ENCODE results near the gene BLOC1S2.

GRCh38 chr10:100328198-100328597, 41.7 kb upstream of the BLOC1S2 start:
- TF ChIP-seq, protein P1, sequence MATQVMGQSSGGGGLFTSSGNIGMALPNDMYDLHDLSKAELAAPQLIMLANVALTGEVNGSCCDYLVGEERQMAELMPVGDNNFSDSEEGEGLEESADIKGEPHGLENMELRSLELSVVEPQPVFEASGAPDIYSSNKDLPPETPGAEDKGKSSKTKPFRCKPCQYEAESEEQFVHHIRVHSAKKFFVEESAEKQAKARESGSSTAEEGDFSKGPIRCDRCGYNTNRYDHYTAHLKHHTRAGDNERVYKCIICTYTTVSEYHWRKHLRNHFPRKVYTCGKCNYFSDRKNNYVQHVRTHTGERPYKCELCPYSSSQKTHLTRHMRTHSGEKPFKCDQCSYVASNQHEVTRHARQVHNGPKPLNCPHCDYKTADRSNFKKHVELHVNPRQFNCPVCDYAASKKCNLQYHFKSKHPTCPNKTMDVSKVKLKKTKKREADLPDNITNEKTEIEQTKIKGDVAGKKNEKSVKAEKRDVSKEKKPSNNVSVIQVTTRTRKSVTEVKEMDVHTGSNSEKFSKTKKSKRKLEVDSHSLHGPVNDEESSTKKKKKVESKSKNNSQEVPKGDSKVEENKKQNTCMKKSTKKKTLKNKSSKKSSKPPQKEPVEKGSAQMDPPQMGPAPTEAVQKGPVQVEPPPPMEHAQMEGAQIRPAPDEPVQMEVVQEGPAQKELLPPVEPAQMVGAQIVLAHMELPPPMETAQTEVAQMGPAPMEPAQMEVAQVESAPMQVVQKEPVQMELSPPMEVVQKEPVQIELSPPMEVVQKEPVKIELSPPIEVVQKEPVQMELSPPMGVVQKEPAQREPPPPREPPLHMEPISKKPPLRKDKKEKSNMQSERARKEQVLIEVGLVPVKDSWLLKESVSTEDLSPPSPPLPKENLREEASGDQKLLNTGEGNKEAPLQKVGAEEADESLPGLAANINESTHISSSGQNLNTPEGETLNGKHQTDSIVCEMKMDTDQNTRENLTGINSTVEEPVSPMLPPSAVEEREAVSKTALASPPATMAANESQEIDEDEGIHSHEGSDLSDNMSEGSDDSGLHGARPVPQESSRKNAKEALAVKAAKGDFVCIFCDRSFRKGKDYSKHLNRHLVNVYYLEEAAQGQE (IDR thresholded peaks at IDR 0.05; ENCODE audit: borderline replicate concordance) = no peak
- TF ChIP-seq, protein P2, sequence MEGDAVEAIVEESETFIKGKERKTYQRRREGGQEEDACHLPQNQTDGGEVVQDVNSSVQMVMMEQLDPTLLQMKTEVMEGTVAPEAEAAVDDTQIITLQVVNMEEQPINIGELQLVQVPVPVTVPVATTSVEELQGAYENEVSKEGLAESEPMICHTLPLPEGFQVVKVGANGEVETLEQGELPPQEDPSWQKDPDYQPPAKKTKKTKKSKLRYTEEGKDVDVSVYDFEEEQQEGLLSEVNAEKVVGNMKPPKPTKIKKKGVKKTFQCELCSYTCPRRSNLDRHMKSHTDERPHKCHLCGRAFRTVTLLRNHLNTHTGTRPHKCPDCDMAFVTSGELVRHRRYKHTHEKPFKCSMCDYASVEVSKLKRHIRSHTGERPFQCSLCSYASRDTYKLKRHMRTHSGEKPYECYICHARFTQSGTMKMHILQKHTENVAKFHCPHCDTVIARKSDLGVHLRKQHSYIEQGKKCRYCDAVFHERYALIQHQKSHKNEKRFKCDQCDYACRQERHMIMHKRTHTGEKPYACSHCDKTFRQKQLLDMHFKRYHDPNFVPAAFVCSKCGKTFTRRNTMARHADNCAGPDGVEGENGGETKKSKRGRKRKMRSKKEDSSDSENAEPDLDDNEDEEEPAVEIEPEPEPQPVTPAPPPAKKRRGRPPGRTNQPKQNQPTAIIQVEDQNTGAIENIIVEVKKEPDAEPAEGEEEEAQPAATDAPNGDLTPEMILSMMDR (IDR thresholded peaks at IDR 0.05; ENCODE audit: poor library complexity, severe bottlenecking) = no peak
- TF ChIP-seq EZH2 (IDR thresholded peaks at IDR 0.05; ENCODE audit: borderline replicate concordance, insufficient read depth, low read length, poor library complexity, severe bottlenecking) = no peak

All from neural cell (in vitro differentiated cells).